Neural crest cell (in vitro differentiated cells): Measurements from ENCODE around the gene SH3GL3. TPM values are rescaled to one million over a fixed set of nuclear protein-coding genes. Genes with fewer than 3 reads are reported as not detected.
A peak's percentile ranks its signal among the peaks of the same experiment; 100 is the strongest.

Experiments
- DNase-seq: peaks from one replicate; pipeline ENCODE4 v3.0.0; 2021; ENCODE audit warnings: low read depth, mixed read lengths, low spot score
- H3K27ac Mint-ChIP-seq: one replicate; pipeline ENCODE4 v1.8.0; 2021; ENCODE audit warnings: mild to moderate bottlenecking, mixed read lengths; ENCODE audit not compliant: unreplicated experiment
- H3K27me3 Mint-ChIP-seq: 2 replicates; pipeline ENCODE4 v1.8.0; 2021; ENCODE audit warnings: low read depth, mild to moderate bottlenecking, mixed read lengths
- H3K36me3 Mint-ChIP-seq: 2 replicates; pipeline ENCODE4 v1.8.0; 2021; ENCODE audit warnings: low read depth, mild to moderate bottlenecking, mixed read lengths
- H3K4me1 Mint-ChIP-seq: 2 replicates; pipeline ENCODE4 v1.8.0; 2021; ENCODE audit warnings: mixed read lengths
- H3K4me3 Mint-ChIP-seq: one replicate; pipeline ENCODE4 v1.8.0; 2021; ENCODE audit warnings: mild to moderate bottlenecking, mixed read lengths
- H3K9me3 Mint-ChIP-seq: 2 replicates; pipeline ENCODE4 v1.8.0; 2021; ENCODE audit warnings: mixed read lengths
- total RNA-seq: library from RNA; stranded (reverse); gene quantifications from 2 replicates; pipeline ENCODE4 v1.2.1, GENCODE V29; 2021
- TF ChIP-seq, protein P1 (sequence below): fragments of 200-600 bp; sonication (generic); conservative IDR thresholded peaks from 2 replicates; pipeline ENCODE4 v1.5.0; 2021; ENCODE audit warnings: antibody characterized with exemption, mild to moderate bottlenecking

The SH3GL3 gene
- total RNA-seq, 1 donor from 2014 or later: 1.4 TPM

GRCh38 chr15:83644439-83644838, 197.3 kb downstream of the SH3GL3 start:
- TF ChIP-seq, protein P1, sequence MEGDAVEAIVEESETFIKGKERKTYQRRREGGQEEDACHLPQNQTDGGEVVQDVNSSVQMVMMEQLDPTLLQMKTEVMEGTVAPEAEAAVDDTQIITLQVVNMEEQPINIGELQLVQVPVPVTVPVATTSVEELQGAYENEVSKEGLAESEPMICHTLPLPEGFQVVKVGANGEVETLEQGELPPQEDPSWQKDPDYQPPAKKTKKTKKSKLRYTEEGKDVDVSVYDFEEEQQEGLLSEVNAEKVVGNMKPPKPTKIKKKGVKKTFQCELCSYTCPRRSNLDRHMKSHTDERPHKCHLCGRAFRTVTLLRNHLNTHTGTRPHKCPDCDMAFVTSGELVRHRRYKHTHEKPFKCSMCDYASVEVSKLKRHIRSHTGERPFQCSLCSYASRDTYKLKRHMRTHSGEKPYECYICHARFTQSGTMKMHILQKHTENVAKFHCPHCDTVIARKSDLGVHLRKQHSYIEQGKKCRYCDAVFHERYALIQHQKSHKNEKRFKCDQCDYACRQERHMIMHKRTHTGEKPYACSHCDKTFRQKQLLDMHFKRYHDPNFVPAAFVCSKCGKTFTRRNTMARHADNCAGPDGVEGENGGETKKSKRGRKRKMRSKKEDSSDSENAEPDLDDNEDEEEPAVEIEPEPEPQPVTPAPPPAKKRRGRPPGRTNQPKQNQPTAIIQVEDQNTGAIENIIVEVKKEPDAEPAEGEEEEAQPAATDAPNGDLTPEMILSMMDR: no peak
- no peak overlapping the region for H3K27ac Mint-ChIP-seq
- DNase-seq: no peak
- no peak overlapping the region for H3K4me3 Mint-ChIP-seq
- H3K36me3 Mint-ChIP-seq: peaks cover 2% of the 10 kb centered on the region
- H3K4me1 Mint-ChIP-seq: no peaks in the 10 kb centered on the region
- H3K27me3 Mint-ChIP-seq: peaks cover 59% of the 10 kb centered on the region
- H3K9me3 Mint-ChIP-seq: peaks cover 15% of the 10 kb centered on the region

DNA sequence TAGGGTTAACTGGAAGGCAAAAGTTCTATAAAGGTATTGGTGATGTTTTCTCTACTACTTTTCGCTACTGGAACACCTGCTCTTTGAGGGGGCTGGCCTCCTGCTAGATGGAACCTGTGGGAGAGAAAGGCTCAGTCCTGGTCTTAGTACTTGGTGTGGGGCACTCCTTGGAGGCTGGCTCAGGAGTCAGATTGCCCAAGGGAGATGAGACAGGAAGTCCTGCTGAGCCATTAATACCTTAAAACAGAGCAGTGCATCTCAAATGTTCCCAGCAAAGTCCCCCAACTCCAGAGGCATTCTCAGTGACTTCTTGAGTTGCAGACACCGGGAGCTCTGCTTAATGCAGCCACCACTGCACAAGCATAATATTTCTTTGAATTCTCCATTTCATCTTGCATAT, 203.7 kb downstream of the SH3GL3 start:
- H3K27me3 Mint-ChIP-seq: peaks cover 83% of the 10 kb centered on the region
- no peak overlapping the region for H3K27ac Mint-ChIP-seq
- TF ChIP-seq, protein P1: no peak
- no peaks in the 10 kb centered on the region for H3K4me1 Mint-ChIP-seq
- no peaks in the 10 kb centered on the region for H3K36me3 Mint-ChIP-seq
- H3K4me3 Mint-ChIP-seq: no peak overlapping the region
- no peak for DNase-seq
- no peaks in the 10 kb centered on the region for H3K9me3 Mint-ChIP-seq

DNA sequence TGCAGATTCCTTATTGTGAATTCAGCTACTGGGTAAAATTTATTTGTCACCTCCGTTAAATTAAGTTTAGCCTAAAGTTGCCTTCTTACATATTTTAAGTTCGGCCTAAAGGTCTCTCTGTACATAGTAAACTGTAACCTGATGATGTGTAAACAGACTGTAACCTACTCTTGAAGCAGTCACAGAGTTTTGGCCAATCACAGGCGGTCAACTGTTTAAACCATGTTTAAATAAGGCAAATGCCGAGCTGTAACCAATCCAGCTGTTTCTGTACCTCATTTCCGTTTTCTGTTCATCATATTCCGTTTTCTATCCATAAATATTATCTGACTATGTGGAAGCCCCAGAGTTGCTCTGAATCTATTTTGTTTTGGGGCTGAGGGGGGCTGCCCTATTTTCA, 204.4 kb downstream of the SH3GL3 start:
- H3K4me3 Mint-ChIP-seq: no peak overlapping the region
- no peak overlapping the region for H3K27ac Mint-ChIP-seq
- no peaks in the 10 kb centered on the region for H3K36me3 Mint-ChIP-seq
- H3K9me3 Mint-ChIP-seq: no peaks in the 10 kb centered on the region
- TF ChIP-seq, protein P1: no peak
- peaks cover 88% of the 10 kb centered on the region for H3K27me3 Mint-ChIP-seq
- no peaks in the 10 kb centered on the region for H3K4me1 Mint-ChIP-seq
- DNase-seq: no peak

DNA sequence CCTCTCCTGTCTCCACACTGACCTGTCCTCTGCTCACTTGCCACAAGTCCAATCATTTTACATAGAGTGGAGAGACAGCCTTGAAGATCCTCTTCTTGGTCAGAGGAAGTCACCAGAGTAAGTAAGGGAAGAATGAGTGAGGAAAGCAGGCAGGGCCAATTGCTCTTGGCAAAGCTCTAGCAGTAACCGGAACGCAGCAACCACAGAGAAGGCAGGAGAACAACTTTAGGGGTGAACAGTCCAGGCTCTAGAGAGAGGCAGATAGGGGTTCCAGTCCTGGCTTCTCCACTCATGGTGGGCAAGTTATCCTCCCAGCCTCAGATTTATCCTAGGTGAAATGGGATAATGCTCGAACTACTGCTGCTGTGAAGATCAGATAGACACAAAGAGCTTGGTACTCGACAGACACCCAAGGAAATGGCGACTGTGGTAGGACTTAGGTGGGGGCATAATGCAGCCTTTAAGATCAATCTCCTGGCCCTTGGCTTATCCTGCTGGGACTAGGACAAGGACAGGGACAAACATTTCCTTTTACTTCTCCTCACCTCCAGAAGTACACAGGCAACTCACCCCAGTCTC, 205.6 kb downstream of the SH3GL3 start:
- H3K9me3 Mint-ChIP-seq: no peaks in the 10 kb centered on the region
- peak overlapping the region; percentile 60 for H3K4me3 Mint-ChIP-seq
- no peaks in the 10 kb centered on the region for H3K36me3 Mint-ChIP-seq
- no peak for DNase-seq
- H3K27ac Mint-ChIP-seq: no peak overlapping the region
- TF ChIP-seq, protein P1: no peak
- peaks cover 90% of the 10 kb centered on the region for H3K27me3 Mint-ChIP-seq
- no peaks in the 10 kb centered on the region for H3K4me1 Mint-ChIP-seq

DNA sequence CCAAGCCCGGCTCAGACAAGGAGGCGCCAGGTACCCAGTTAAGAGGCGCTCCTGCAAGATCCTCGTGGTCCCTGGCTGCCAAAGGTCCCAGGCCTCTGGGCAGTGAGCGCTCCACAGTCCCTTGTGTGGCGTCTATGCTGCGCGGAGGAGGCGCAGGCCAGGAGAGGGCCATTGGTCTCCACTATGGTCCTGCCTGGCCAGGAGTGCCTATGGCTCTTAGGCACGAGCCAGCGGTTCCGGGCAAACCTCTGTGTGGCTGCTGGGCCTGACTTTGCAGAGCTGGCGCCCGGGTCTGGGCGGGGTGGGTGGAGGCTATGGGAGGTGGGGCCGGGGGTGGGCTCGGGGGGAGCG, 206.1 kb downstream of the SH3GL3 start:
- Mint-ChIP-seq H3K4me1 (no peaks in the 10 kb centered on the region), H3K27ac (no peak overlapping the region), H3K4me3 (peak overlapping the region; percentile 60), H3K27me3 (peaks cover 93% of the 10 kb centered on the region), H3K9me3 (no peaks in the 10 kb centered on the region), H3K36me3 (no peaks in the 10 kb centered on the region)
- no peak for DNase-seq
- TF ChIP-seq, protein P1: no peak
